GM18861 (cell line): ENCODE measurements around the gene TOMT.

Experiments used
- ATAC-seq: cut with Tn5 transposase; IDR thresholded peaks from one replicate; pipeline ENCODE4 v1.9.1; 2021; ENCODE audit not compliant: unreplicated experiment

Gene TOMT

GRCh38 chr11:72105888-72106287 lies at the start of gene TOMT:
Gene TOMT, plus strand, starts transcription at chr11:72105924. Its CDS starts 28 bp downstream, at chr11:72105952.
- no peak for ATAC-seq

DNA sequence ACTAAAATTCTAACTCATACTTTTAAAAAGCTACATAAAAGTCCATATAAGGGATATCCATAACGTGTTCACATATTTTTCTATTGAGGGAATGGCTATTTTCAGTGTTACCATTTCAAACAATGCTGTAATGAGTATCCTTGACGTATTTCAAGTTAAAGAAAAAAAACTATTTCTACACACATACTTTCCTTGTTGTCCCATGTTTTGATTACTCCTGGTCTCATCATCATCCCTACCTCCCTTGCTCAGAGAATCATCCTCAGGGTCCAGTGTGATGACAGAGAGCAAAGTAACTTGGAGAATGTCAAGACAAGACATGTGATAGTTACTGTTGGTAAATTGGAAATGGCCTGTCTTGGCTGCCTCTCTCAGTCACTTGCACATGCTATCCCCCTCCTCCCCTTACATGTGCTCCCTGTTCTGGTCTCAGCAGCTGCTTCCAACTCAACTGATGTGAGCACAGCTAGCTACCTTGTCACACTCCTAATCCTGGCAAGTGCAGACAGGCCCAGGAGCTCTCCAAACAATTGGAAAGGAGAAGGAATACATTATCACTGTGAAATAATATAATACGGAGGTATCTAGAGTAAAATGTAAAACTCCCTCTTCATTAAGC lies 47.2 kb upstream of the TOMT start:
- no peak for ATAC-seq

- no peak for ATAC-seq
Measured at GRCh38 chr11:72061739-72062396, 43.9 kb upstream of the TOMT start.

DNA sequence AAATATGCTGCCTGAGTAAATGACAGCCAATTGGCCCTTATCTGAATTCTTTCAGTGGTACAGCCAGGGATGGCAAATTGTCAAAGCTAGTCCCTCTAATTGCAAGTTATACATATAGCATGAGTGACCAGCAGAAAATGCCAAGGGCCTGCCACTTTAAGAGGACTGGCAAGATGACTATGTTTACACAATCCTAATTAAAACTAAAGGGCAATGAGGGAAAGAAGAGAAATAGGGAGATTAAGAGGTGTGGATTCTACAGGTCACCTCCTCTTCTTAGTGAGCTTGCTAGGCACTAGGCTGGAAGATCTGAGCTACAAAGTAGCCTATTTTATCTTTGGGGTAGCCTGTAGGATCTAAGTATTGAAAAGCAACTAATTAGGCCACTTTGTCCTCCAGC lies 38.9 kb upstream of the TOMT start:
- no peak for ATAC-seq

GRCh38 chr11:72067266-72067665 lies 38.5 kb upstream of the TOMT start:
- ATAC-seq, result no peak

- no peak for ATAC-seq
Measured at GRCh38 chr11:72067676-72068075, 38.0 kb upstream of the TOMT start.

- ATAC-seq, result no peak
Measured at GRCh38 chr11:72069200-72069599, 36.5 kb upstream of the TOMT start.

DNA sequence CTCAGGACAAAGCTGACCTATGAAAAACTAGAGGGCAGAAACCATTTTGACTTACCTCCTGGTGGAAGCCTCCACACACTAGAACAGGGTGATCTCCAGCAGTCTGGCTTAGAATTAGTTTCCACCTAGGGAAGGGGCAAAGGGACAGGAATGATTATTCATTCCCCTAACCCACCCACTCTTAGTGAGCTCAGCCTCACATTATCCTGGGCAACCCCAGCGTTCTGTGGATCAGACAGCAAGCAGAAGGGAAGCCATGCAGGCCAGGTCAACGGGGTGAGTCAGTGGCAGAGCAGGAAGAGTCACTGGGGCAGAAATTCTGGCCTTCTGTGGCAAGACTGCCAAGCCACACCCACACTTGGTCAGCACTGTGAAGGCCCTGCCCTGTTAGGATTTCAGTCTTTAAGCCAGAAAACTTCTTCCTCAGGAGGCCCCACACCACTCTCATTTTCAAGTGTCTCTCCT lies 35.9 kb upstream of the TOMT start:
- no peak for ATAC-seq

GRCh38 chr11:72070491-72070890 lies 35.2 kb upstream of the TOMT start:
- ATAC-seq, result no peak

- ATAC-seq, result no peak
Measured at GRCh38 chr11:72072348-72072747, 33.4 kb upstream of the TOMT start.

GRCh38 chr11:72075109-72075508 lies 30.6 kb upstream of the TOMT start:
- no peak for ATAC-seq

DNA sequence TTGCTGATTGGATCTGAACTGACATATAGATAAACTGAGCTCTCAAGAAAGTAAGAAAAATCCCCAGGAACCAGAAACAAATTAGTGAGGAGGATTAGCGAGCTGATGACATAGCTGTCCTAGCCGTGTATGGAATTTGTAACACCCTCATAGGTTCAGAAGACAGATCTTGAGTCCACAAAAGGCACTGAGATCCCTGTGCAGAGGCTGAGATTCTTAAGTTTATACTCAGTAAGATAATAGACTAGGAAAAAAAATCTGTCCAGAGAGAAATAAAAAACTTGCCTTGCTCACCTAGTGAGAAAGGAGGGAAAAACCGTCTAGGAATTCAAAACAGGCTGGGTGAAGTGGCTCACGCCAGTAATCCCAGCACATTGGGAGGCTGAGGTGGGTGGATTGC lies 30.0 kb upstream of the TOMT start:
- no peak for ATAC-seq

DNA sequence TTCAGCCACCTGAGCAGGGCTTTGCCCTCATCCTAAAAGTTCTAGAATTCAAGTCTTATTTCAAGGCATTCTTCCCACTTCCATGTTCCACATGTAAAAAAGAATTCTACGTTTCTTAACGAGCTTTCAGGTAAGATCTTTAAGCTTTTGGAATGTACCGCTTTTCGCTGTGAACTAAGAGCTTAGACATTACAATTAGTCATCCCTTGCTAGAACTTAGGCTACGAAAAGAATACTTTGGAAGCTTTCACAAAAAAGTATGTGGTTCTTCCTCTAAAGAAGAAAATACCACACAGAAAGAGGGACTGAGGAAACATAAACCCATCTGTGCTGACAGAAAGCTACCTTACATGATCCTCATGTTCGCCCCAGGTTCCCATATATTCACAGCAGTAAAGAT lies 27.2 kb upstream of the TOMT start:
- ATAC-seq, result no peak

- ATAC-seq, result no peak
Measured at GRCh38 chr11:72079819-72080325, 25.9 kb upstream of the TOMT start.

- peak; percentile 90 for ATAC-seq
Measured at GRCh38 chr11:72080326-72081183, 25.2 kb upstream of the TOMT start, which contains the start of the genes LRRC51 and NUMA1. Gene LRRC51, plus strand, starts transcription at chr11:72080850. Its CDS starts 8,234 bp downstream, at chr11:72089084. Gene NUMA1, minus strand, starts transcription at chr11:72080542. Its CDS starts 44,599 bp downstream, at chr11:72035943.

- ATAC-seq, result no peak
Measured at GRCh38 chr11:72081184-72081644, 24.5 kb upstream of the TOMT start.

- ATAC-seq, result no peak
Measured at GRCh38 chr11:72081821-72082453, 23.8 kb upstream of the TOMT start.

DNA sequence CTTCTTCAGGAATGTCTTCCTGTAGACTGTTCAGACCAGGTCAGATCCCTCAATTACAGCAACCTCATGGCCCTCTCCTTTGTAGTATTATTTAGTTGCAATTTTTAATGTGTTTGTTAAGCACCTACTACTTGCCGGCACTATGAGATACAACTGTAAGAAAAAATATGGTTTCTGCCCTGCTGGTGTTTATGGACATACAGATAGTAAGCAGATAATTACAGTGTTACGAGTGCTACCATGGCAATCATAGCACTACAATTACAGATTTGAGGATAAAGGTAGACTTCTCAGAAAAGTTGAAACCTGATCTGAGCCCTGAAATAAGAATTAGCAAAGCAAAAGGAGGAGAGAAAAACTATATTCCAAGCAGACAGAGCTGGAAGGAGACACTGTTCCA lies 22.3 kb upstream of the TOMT start:
- no peak for ATAC-seq

- no peak for ATAC-seq
Measured at GRCh38 chr11:72084076-72084475, 21.6 kb upstream of the TOMT start.

DNA sequence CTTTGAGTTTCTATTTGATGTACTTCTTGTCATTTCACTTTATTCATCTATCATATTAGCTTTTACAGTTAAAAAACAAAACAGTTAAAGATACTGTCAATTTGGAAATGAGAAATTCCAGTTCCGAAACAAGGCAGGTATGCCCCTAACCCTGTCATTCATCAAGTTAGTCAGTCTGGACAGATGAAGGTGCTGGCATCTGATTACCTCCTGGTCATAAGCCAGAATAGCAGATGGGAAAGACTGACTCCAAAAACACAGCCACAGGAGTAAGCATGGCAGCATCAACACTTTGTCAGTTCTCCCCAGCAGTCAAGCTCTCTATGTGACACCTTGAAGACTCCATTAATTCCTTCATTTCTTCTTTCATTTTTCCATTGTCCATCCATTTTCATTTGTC lies 20.8 kb upstream of the TOMT start:
- no peak for ATAC-seq
